Lung (tissue), 12 donors: ENCODE measurements around the gene PSMB2. TPM values are rescaled to one million over a fixed set of nuclear protein-coding genes. Genes with fewer than 3 reads are reported as not detected.
A peak's percentile ranks its signal among the peaks of the same experiment; 100 is the strongest.

Experiments used
- ATAC-seq: fragments of 200-7000 bp; cut with Tn5 transposase; one replicate; pipeline ENCODE4 v1.9.1; 2020; ENCODE audit warnings: moderate number of reproducible peaks; ENCODE audit not compliant: insufficient read depth, low FRiP score
- DNase-seq, 3 donors: peaks; one replicate each; pipeline ENCODE4 v3.0.0-alpha.2; 2013 to 2017
- H3K27ac ChIP-seq, 2 donors: one replicate each; pipeline ENCODE4 v1.5.1; 2013; ENCODE audit warnings: mild to moderate bottlenecking in 2 of 2, moderate library complexity in 2 of 2, control low read depth in 1 of 2, inconsistent platforms in 1 of 2, low read depth in 1 of 2, low read length in 1 of 2
- H3K27me3 ChIP-seq, 3 donors: one replicate each; pipeline ENCODE4 v1.5.1; 2013; ENCODE audit warnings: low read length in 2 of 3; ENCODE audit not compliant: control insufficient read depth in 3 of 3, insufficient read depth in 3 of 3
- H3K36me3 ChIP-seq, 4 donors: one replicate each; pipeline ENCODE4 v1.5.1; 2013; ENCODE audit warnings: low read length in 4 of 4, mild to moderate bottlenecking in 1 of 4, moderate library complexity in 1 of 4; ENCODE audit not compliant: control insufficient read depth in 4 of 4, insufficient read depth in 4 of 4
- H3K4me1 ChIP-seq, 5 donors: one replicate each; pipeline ENCODE4 v1.5.1; 2013; ENCODE audit warnings: low read length in 5 of 5, mild to moderate bottlenecking in 2 of 5, moderate library complexity in 1 of 5; ENCODE audit not compliant: control insufficient read depth in 5 of 5, insufficient read depth in 5 of 5
- H3K4me3 ChIP-seq: one replicate; pipeline ENCODE4 v1.5.1; 2013; ENCODE audit warnings: mild to moderate bottlenecking, control low read depth, moderate library complexity
- H3K9ac ChIP-seq, 2 donors: one replicate each; pipeline ENCODE4 v1.5.1; 2013; ENCODE audit warnings: low read length in 2 of 2, control low read depth in 1 of 2; ENCODE audit not compliant: insufficient read depth in 1 of 2
- H3K9me3 ChIP-seq, 4 donors: one replicate each; pipeline ENCODE4 v1.5.1; 2013; ENCODE audit warnings: low read length in 3 of 4, mild to moderate bottlenecking in 1 of 4, moderate library complexity in 1 of 4; ENCODE audit not compliant: control insufficient read depth in 4 of 4, insufficient read depth in 3 of 4
- CTCF ChIP-seq: IDR thresholded peaks from 2 replicates; pipeline ENCODE4 v1.5.1; 2012; ENCODE audit warnings: mild to moderate bottlenecking; ENCODE audit errors: control extremely low read depth, extremely low read depth
- WGBS, 2 donors: extraction: QIAGEN DNeasy Blood & Tissue Kit; methylation state at CpG; one replicate each; pipeline ENCODE4 v1.1.7; 2013; 5-methylcytosine and 5-hydroxymethylcytosine counted together
- polyA plus RNA-seq, 2 donors: library from polyadenylated mRNA; stranded (reverse); fragments of 200-250 nt; gene quantifications; one replicate each; pipeline ENCODE4 v1.2.1, GENCODE V29; 2013
- total RNA-seq, 2 donors: library from RNA; depleted of rRNA in 1 of 2; stranded (reverse); fragments of >200 nt in 1 of 2; gene quantifications; one replicate each; pipeline ENCODE4 v1.2.1, GENCODE V29; 2014 to 2021
- donor health status: control.
- donor health status: control.
- donor health status: Bipolar disorder and iron deficiency.
- donor health status: healthy.
- donor health status: DM: yes; HTN: yes; CAD: no.

PSMB2 gene
- total and polyA plus RNA-seq, 4 donors = 32.0 to 59.2 (median 57.8) TPM

GRCh38 chr1:35640380-35641232 lies 720 bp downstream of the PSMB2 start:
- ATAC-seq (no peak), DNase-seq (peak in 2 of 3 donors; percentile 7 to 14)
- H3K27me3 ChIP-seq = peaks cover 0 to 10% (median 0%) of the 10 kb centered on the region in 3 donors
- peak overlapping the region; percentile 91 to 94 for H3K27ac ChIP-seq
- no peak for TF ChIP-seq CTCF
- H3K36me3 ChIP-seq = peaks cover 0 to 5% (median 3%) of the 10 kb centered on the region in 4 donors
- no peaks in the 10 kb centered on the region for H3K9me3 ChIP-seq
- peaks cover 0 to 23% (median 6%) of the 10 kb centered on the region in 5 donors for H3K4me1 ChIP-seq
- WGBS, 2 donors = 19 to 20% methylated on average over 29 of the region's 29 CpGs
- H3K9ac ChIP-seq = peak overlapping the region; percentile 80 to 88
- H3K4me3 ChIP-seq = peak overlapping the region; percentile 63

GRCh38 chr1:35637401-35637809 lies 3.9 kb downstream of the PSMB2 start:
- peaks cover 3 to 28% (median 13%) of the 10 kb centered on the region in 4 donors for H3K36me3 ChIP-seq
- WGBS, 2 donors = 0% methylated on average over 1 of the region's 1 CpG
- TF ChIP-seq CTCF = no peak
- no peak overlapping the region for H3K4me3 ChIP-seq
- peaks cover 0 to 23% (median 6%) of the 10 kb centered on the region in 5 donors for H3K4me1 ChIP-seq
- peak overlapping the region in 1 of 2 donors; percentile 30 for H3K27ac ChIP-seq
- no peaks in the 10 kb centered on the region for H3K9me3 ChIP-seq
- DNase-seq (peak in 2 of 3 donors; percentile 44 to 59), ATAC-seq (no peak)
- peak overlapping the region in 1 of 2 donors; percentile 30 for H3K9ac ChIP-seq
- H3K27me3 ChIP-seq = no peaks in the 10 kb centered on the region

GRCh38 chr1:35633547-35633946 lies 7.8 kb downstream of the PSMB2 start:
- H3K9me3 ChIP-seq = no peaks in the 10 kb centered on the region
- no peak overlapping the region for H3K4me3 ChIP-seq
- peaks cover 0 to 9% (median 3%) of the 10 kb centered on the region in 5 donors for H3K4me1 ChIP-seq
- TF ChIP-seq CTCF = no peak
- ATAC-seq = no peak
- H3K36me3 ChIP-seq = peaks cover 0 to 49% (median 26%) of the 10 kb centered on the region in 4 donors
- DNase-seq = no peak
- no peak overlapping the region for H3K27ac ChIP-seq
- H3K9ac ChIP-seq = no peak overlapping the region
- no peaks in the 10 kb centered on the region for H3K27me3 ChIP-seq
